ENCODE results near the gene SLC25A6. TPM values are rescaled to one million over a fixed set of nuclear protein-coding genes. Genes with fewer than 3 reads are reported as not detected.

Gene SLC25A6
- total and polyA plus RNA-seq, 2 of the 13 experiments (the other 11 are each of a cell fraction or from before 2014, with no cell fraction given) = 138 to 581 TPM

DNA sequence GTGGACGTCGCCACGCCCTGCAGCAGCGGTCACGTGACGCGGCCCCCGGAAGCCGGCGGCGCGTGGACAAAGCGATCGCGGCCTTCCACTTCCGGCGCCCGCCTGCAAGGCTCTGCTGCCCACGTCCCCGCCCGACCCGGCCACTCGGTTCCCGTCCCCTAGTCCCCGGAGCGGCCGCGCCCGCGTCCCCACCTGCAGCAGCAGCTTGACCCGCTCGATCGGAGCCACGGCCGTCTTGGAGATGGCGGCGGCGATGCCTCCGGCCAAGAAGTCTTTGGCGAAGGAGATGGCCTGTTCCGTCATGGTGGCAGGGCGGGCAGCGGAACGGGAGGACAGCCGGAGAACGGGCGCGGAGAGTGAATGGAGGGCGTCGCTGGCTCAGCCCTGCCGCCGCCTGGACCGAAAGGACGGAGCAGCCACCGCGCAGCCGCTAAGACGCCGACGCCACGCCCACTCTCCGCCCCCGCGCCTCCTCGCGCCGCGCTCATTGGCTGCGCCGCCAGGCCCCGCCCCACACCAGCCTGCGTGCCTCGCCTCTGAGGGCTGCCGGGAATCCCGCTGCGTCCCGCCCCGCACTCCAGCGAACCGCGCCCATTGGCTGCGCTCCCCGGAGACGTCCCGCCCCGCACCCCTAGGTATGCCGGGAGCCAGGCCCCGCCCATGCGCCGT, at the start of gene SLC25A6 (continued):
- TF ChIP-seq ZNF253 (CRISPR knock-in tag; IDR thresholded peaks at IDR 0.05; ENCODE audit: borderline replicate concordance) (no peak), GATAD2A (CRISPR knock-in tag; IDR thresholded peaks at IDR 0.05) (no peak), PHB2 (IDR thresholded peaks at IDR 0.05; ENCODE audit: partially characterized antibody) (no peak), ATRX (CRISPR knock-in tag; IDR thresholded peaks at IDR 0.05; ENCODE audit: borderline replicate concordance) (no peak), MED8 (CRISPR knock-in tag; IDR thresholded peaks at IDR 0.05; ENCODE audit: insufficient replicate concordance) (peak; percentile 91), ZSCAN9 (CRISPR knock-in tag; IDR thresholded peaks at IDR 0.05; ENCODE audit: borderline replicate concordance) (no peak; the same call in 1 of the 2 replicates), CENPX (CRISPR knock-in tag; IDR thresholded peaks at IDR 0.05) (no peak), ZNF205 (CRISPR knock-in tag; IDR thresholded peaks at IDR 0.05) (0 out of 2 replicates have a peak, but pooled peaks have one; percentile 24), TEAD3 (CRISPR knock-in tag; optimal IDR thresholded peaks at IDR 0.05; ENCODE audit: borderline replicate concordance) (peak; percentile 85), ZNF292 (CRISPR knock-in tag; IDR thresholded peaks at IDR 0.05; ENCODE audit: borderline replicate concordance, low read depth) (no peak), ARID2 (CRISPR knock-in tag; IDR thresholded peaks at IDR 0.05; ENCODE audit: borderline replicate concordance) (no peak), REXO4 (CRISPR knock-in tag; IDR thresholded peaks at IDR 0.05; ENCODE audit: borderline replicate concordance) (no peak)
- TF ChIP-seq, protein P1, sequence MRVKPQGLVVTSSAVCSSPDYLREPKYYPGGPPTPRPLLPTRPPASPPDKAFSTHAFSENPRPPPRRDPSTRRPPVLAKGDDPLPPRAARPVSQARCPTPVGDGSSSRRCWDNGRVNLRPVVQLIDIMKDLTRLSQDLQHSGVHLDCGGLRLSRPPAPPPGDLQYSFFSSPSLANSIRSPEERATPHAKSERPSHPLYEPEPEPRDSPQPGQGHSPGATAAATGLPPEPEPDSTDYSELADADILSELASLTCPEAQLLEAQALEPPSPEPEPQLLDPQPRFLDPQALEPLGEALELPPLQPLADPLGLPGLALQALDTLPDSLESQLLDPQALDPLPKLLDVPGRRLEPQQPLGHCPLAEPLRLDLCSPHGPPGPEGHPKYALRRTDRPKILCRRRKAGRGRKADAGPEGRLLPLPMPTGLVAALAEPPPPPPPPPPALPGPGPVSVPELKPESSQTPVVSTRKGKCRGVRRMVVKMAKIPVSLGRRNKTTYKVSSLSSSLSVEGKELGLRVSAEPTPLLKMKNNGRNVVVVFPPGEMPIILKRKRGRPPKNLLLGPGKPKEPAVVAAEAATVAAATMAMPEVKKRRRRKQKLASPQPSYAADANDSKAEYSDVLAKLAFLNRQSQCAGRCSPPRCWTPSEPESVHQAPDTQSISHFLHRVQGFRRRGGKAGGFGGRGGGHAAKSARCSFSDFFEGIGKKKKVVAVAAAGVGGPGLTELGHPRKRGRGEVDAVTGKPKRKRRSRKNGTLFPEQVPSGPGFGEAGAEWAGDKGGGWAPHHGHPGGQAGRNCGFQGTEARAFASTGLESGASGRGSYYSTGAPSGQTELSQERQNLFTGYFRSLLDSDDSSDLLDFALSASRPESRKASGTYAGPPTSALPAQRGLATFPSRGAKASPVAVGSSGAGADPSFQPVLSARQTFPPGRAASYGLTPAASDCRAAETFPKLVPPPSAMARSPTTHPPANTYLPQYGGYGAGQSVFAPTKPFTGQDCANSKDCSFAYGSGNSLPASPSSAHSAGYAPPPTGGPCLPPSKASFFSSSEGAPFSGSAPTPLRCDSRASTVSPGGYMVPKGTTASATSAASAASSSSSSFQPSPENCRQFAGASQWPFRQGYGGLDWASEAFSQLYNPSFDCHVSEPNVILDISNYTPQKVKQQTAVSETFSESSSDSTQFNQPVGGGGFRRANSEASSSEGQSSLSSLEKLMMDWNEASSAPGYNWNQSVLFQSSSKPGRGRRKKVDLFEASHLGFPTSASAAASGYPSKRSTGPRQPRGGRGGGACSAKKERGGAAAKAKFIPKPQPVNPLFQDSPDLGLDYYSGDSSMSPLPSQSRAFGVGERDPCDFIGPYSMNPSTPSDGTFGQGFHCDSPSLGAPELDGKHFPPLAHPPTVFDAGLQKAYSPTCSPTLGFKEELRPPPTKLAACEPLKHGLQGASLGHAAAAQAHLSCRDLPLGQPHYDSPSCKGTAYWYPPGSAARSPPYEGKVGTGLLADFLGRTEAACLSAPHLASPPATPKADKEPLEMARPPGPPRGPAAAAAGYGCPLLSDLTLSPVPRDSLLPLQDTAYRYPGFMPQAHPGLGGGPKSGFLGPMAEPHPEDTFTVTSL (CRISPR knock-in tag; IDR thresholded peaks at IDR 0.05; ENCODE audit: borderline replicate concordance) = no peak
- TF ChIP-seq, protein P2, sequence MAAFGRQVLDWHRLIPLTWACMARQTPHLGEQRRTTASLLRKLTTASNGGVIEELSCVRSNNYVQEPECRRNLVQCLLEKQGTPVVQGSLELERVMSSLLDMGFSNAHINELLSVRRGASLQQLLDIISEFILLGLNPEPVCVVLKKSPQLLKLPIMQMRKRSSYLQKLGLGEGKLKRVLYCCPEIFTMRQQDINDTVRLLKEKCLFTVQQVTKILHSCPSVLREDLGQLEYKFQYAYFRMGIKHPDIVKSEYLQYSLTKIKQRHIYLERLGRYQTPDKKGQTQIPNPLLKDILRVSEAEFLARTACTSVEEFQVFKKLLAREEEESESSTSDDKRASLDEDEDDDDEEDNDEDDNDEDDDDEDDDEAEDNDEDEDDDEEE (CRISPR knock-in tag; IDR thresholded peaks at IDR 0.05) = peak; percentile 65; the same call in 1 of the 2 replicates
- TF ChIP-seq, protein P3, sequence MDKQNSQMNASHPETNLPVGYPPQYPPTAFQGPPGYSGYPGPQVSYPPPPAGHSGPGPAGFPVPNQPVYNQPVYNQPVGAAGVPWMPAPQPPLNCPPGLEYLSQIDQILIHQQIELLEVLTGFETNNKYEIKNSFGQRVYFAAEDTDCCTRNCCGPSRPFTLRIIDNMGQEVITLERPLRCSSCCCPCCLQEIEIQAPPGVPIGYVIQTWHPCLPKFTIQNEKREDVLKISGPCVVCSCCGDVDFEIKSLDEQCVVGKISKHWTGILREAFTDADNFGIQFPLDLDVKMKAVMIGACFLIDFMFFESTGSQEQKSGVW (CRISPR knock-in tag; IDR thresholded peaks at IDR 0.05; ENCODE audit: borderline replicate concordance) = no peak
- TF ChIP-seq, protein P4, sequence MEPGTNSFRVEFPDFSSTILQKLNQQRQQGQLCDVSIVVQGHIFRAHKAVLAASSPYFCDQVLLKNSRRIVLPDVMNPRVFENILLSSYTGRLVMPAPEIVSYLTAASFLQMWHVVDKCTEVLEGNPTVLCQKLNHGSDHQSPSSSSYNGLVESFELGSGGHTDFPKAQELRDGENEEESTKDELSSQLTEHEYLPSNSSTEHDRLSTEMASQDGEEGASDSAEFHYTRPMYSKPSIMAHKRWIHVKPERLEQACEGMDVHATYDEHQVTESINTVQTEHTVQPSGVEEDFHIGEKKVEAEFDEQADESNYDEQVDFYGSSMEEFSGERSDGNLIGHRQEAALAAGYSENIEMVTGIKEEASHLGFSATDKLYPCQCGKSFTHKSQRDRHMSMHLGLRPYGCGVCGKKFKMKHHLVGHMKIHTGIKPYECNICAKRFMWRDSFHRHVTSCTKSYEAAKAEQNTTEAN (CRISPR knock-in tag; conservative IDR thresholded peaks at IDR 0.05) = 0 out of 2 replicates have a peak, but pooled peaks have one; percentile 48
- TF ChIP-seq, protein P5, sequence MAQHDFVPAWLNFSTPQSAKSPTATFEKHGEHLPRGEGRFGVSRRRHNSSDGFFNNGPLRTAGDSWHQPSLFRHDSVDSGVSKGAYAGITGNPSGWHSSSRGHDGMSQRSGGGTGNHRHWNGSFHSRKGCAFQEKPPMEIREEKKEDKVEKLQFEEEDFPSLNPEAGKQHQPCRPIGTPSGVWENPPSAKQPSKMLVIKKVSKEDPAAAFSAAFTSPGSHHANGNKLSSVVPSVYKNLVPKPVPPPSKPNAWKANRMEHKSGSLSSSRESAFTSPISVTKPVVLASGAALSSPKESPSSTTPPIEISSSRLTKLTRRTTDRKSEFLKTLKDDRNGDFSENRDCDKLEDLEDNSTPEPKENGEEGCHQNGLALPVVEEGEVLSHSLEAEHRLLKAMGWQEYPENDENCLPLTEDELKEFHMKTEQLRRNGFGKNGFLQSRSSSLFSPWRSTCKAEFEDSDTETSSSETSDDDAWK (CRISPR knock-in tag; IDR thresholded peaks at IDR 0.05) = no peak
